ENCODE results near the gene TGFB2.

GRCh38 chr1:218463194-218464156 lies 118.3 kb downstream of the TGFB2 start:
- TF ChIP-seq, protein P1, sequence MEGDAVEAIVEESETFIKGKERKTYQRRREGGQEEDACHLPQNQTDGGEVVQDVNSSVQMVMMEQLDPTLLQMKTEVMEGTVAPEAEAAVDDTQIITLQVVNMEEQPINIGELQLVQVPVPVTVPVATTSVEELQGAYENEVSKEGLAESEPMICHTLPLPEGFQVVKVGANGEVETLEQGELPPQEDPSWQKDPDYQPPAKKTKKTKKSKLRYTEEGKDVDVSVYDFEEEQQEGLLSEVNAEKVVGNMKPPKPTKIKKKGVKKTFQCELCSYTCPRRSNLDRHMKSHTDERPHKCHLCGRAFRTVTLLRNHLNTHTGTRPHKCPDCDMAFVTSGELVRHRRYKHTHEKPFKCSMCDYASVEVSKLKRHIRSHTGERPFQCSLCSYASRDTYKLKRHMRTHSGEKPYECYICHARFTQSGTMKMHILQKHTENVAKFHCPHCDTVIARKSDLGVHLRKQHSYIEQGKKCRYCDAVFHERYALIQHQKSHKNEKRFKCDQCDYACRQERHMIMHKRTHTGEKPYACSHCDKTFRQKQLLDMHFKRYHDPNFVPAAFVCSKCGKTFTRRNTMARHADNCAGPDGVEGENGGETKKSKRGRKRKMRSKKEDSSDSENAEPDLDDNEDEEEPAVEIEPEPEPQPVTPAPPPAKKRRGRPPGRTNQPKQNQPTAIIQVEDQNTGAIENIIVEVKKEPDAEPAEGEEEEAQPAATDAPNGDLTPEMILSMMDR (IDR thresholded peaks at IDR 0.05 in 2 of 3, conservative IDR thresholded peaks at IDR 0.05 in 1 of 3; ENCODE audit: borderline replicate concordance in 1 of 3, insufficient read depth in 1 of 3, low read depth in 2 of 3, low read length in 2 of 3): no peak
- TF ChIP-seq SIN3A (IDR thresholded peaks at IDR 0.05; ENCODE audit: low read depth): no peak
